ENCODE measurements around the gene KCNQ5.

KCNQ5 gene

DNA sequence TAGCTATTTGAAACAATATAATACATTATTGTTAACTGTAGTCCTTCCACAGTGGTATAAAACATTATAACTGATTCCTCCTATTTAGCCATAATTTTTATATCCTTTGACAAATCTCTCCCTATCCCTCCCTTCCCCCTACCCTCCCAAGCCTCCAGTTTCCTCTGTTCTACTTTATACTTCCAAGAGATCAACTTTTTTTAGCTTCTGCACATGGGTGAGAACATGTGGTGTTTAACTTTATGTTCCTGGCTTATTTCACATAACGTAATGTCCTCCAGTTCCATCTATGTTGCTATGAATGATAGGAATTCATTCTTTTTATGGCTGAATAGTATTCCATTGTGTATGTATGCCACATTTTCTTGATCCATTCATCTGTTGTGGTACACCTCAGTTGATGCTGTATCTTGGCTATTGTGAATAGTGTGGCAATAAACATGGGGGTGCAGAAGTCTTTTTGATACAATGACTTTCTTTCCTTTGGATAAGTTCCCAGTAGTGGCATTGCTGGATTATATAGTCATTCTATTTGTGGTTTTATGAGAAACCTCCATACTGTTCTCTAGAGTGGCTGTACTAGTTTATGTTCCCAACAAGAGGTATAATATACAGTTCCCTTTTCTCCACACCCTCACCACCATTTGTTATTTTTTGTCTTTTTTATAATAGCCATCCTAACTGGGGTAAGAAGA lies 205.0 kb downstream of the KCNQ5 start:
- no peak for DNase-seq
- Histone ChIP-seq H3K9me3 (ENCODE audit: severe bottlenecking) (no peaks in the 10 kb centered on the region), H3K27ac (no peak overlapping the region), H3K36me3 (no peaks in the 10 kb centered on the region; the same call in 1 of the 2 replicates), H3K4me3 (ENCODE audit: low read depth, low read length) (no peak overlapping the region), H3K27me3 (ENCODE audit: insufficient read depth, low read depth, severe bottlenecking) (no peaks in the 10 kb centered on the region)
- TF ChIP-seq, protein P1, sequence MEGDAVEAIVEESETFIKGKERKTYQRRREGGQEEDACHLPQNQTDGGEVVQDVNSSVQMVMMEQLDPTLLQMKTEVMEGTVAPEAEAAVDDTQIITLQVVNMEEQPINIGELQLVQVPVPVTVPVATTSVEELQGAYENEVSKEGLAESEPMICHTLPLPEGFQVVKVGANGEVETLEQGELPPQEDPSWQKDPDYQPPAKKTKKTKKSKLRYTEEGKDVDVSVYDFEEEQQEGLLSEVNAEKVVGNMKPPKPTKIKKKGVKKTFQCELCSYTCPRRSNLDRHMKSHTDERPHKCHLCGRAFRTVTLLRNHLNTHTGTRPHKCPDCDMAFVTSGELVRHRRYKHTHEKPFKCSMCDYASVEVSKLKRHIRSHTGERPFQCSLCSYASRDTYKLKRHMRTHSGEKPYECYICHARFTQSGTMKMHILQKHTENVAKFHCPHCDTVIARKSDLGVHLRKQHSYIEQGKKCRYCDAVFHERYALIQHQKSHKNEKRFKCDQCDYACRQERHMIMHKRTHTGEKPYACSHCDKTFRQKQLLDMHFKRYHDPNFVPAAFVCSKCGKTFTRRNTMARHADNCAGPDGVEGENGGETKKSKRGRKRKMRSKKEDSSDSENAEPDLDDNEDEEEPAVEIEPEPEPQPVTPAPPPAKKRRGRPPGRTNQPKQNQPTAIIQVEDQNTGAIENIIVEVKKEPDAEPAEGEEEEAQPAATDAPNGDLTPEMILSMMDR (IDR thresholded peaks at IDR 0.05; ENCODE audit: low read depth, low read length): no peak

DNA sequence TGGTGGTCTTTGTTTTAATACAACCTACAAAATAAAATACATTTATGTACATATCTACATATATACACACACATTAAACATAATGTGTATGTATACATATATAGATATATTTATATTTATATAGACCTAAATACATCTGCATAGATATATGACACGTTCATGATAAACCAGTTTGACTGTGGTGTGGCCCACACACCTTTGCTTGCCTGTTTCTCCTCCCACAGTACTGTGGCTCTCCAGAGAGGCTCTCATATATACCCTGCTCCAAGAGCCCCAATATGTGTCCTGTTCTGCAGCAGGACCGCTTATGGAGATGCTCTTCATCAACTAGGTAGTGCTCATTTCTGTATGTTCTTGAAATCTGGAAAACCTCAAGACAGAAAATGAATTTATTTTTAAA lies 207.0 kb downstream of the KCNQ5 start:
- TF ChIP-seq, protein P1 (IDR thresholded peaks at IDR 0.05; ENCODE audit: low read depth, low read length): no peak
- no peak for DNase-seq
- Histone ChIP-seq H3K9me3 (ENCODE audit: severe bottlenecking) (no peaks in the 10 kb centered on the region), H3K27ac (no peak overlapping the region), H3K4me3 (ENCODE audit: low read depth, low read length) (no peak overlapping the region), H3K27me3 (ENCODE audit: insufficient read depth, low read depth, severe bottlenecking) (no peaks in the 10 kb centered on the region), H3K36me3 (no peaks in the 10 kb centered on the region; the same call in 1 of the 2 replicates)

DNA sequence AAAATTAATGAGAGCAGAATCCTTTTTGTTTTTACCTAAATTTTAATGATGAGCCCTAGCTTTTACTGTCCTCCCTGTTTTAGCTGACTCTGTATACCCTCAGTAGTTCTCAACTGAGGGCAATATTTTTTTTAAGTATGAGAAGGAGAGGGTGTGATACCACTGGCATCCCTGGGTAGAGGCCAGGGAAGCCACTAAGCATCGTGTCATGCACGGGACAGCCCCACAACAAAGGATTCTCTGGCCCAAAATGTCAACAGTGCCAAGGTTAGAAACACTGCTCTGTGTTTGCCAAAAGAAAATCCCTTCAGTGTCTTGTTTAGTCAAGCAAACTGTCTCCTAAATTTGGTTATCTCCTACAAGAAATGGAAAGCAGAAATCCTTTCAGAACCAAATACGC lies 210.4 kb downstream of the KCNQ5 start:
- TF ChIP-seq, protein P1 (IDR thresholded peaks at IDR 0.05; ENCODE audit: low read depth, low read length): no peak
- Histone ChIP-seq H3K27me3 (ENCODE audit: insufficient read depth, low read depth, severe bottlenecking) (no peaks in the 10 kb centered on the region), H3K36me3 (no peaks in the 10 kb centered on the region; the same call in 1 of the 2 replicates), H3K27ac (no peak overlapping the region), H3K4me3 (ENCODE audit: low read depth, low read length) (no peak overlapping the region), H3K9me3 (ENCODE audit: severe bottlenecking) (no peaks in the 10 kb centered on the region)
- no peak for DNase-seq

DNA sequence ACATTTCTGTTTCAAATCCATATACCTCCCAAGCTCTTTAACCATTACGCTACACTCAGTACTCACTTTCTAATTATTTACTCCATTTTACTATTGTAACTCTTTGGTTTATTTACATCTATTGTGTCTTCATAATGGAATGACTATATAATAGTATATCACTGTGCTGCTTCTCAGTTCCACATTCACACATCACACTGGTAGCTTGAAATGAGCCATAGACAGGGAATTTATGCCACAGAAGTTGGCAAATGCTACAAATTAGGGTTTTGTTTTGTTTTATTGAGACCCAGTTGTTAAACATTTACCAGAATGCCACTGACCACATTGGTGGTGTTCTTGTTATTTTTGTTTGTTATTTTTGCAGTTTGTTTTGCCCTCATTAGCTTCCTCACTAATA lies 213.9 kb downstream of the KCNQ5 start:
- TF ChIP-seq, protein P1 (IDR thresholded peaks at IDR 0.05; ENCODE audit: low read depth, low read length): no peak
- Histone ChIP-seq H3K27me3 (ENCODE audit: insufficient read depth, low read depth, severe bottlenecking) (no peaks in the 10 kb centered on the region), H3K9me3 (ENCODE audit: severe bottlenecking) (no peaks in the 10 kb centered on the region), H3K27ac (no peak overlapping the region), H3K36me3 (no peaks in the 10 kb centered on the region), H3K4me3 (ENCODE audit: low read depth, low read length) (no peak overlapping the region)
- no peak for DNase-seq

DNA sequence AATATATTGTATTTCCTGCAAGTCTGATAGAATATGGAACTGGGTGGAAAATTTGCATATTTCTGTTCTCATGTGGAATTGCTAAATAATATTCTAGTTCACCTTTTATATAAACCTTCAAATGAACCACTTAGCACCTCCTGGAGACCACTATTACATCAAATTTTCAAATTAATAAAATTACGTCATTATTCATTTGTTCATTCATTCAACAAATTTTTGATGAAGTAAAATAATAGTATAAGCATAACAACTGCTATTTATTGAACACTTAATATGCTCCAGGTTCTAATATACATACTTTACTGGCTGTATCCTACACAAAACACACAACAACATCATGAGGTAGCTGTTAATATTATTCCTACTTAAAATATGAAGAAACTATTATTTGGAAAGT lies 215.1 kb downstream of the KCNQ5 start:
- no peaks in the 10 kb centered on the region for H3K9me3 ChIP-seq (ENCODE audit: severe bottlenecking)
- H3K27ac ChIP-seq: no peak overlapping the region
- TF ChIP-seq, protein P1 (IDR thresholded peaks at IDR 0.05; ENCODE audit: low read depth, low read length): no peak
- H3K4me3 ChIP-seq (ENCODE audit: low read depth, low read length): no peak overlapping the region
- no peaks in the 10 kb centered on the region for H3K36me3 ChIP-seq
- DNase-seq: no peak
- H3K27me3 ChIP-seq (ENCODE audit: insufficient read depth, low read depth, severe bottlenecking): no peaks in the 10 kb centered on the region

DNA sequence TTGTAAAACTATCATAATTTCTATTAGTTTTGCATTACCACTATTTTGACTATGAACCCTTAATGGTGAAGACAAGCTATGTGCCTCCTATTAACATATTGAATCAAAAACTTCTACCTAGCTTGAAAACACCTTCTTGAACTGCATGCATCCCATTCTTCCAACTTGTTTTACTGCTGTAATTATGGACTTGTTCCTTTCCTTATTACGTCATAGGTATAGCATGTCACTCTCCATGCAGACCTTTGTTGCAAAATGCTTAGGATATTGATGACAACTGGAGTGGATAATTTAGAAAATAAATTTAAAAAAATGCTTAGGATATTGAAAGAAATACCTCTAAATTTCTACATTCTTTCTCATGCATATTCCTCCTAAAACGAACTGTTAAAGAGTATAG lies 219.3 kb downstream of the KCNQ5 start:
- Histone ChIP-seq H3K9me3 (ENCODE audit: severe bottlenecking) (no peaks in the 10 kb centered on the region), H3K27me3 (ENCODE audit: insufficient read depth, low read depth, severe bottlenecking) (no peaks in the 10 kb centered on the region), H3K27ac (no peak overlapping the region), H3K36me3 (no peaks in the 10 kb centered on the region), H3K4me3 (ENCODE audit: low read depth, low read length) (no peak overlapping the region)
- TF ChIP-seq, protein P1 (IDR thresholded peaks at IDR 0.05; ENCODE audit: low read depth, low read length): no peak
- DNase-seq: no peak
